HEK293 (cell line): ENCODE measurements around the gene THAP2.
"Not testable (repeated sequence)": the region's sequence is repeated elsewhere in the genome, so short reads cannot be mapped to it uniquely, and the experiment has no call there.

Experiments used
- CTCF ChIA-PET: fragments of 350-600 bp; formaldehyde crosslinking; extraction: SDS; loops from one replicate; lab custom pipeline; 2021; ENCODE audit warnings: antibody characterized with exemption; lab: Yijun Ruan, JAX
- POLR2A ChIA-PET: fragments of 300-600 bp; formaldehyde crosslinking; extraction: SDS; loops from one replicate; lab custom pipeline; 2020; ENCODE audit warnings: antibody characterized with exemption, inconsistent platforms; lab: Yijun Ruan, JAX
- H3K27ac ChIP-seq: fragments of 200-500 bp; sonication (Bioruptor generic); 2 replicates; pipeline ENCODE4 v1.5.1; 2014; ENCODE audit warnings: low read depth, low read length, control low read depth, inconsistent platforms; ENCODE audit errors: extremely low read depth
- H3K36me3 ChIP-seq, 2 experiments: fragments of 200-500 bp in 1 of 2; sonication (Bioruptor generic) in 1 of 2; 1 replicate in 1 of 2; 2 replicates in 1 of 2; pipeline ENCODE4 v1.5.1; 2014 to 2017; ENCODE audit warnings: inconsistent platforms in 2 of 2, low read length in 2 of 2; ENCODE audit not compliant: control insufficient read depth in 2 of 2, insufficient read depth in 1 of 2
- H3K4me1 ChIP-seq: fragments of 200-500 bp; sonication (Bioruptor generic); 2 replicates; pipeline ENCODE4 v1.5.1; 2014; ENCODE audit warnings: mild to moderate bottlenecking, low read length, inconsistent platforms; ENCODE audit not compliant: control insufficient read depth, insufficient read depth
- H3K4me3 ChIP-seq: 2 replicates; pipeline ENCODE4 v1.5.1; 2011; ENCODE audit warnings: low read depth, mild to moderate bottlenecking, control low read depth, low read length, moderate library complexity
- H3K9me3 ChIP-seq: fragments of 200-500 bp; sonication (Bioruptor generic); 2 replicates; pipeline ENCODE4 v1.5.1; 2014; ENCODE audit warnings: low read depth, low read length, inconsistent platforms; ENCODE audit not compliant: control insufficient read depth, insufficient read depth
- BCL11A ChIP-seq: fragments of 450-650 bp; formaldehyde crosslinking; IDR thresholded peaks from 2 replicates; pipeline ENCODE4 v1.5.1; 2016; ENCODE audit warnings: low read depth, missing biosample characterization, missing genetic modification characterization
- BCL11B ChIP-seq: fragments of 450-650 bp; formaldehyde crosslinking; IDR thresholded peaks from 2 replicates; pipeline ENCODE4 v1.5.1; 2016; ENCODE audit warnings: low read depth, missing biosample characterization, missing genetic modification characterization
- OSR2 ChIP-seq: fragments of 450-650 bp; formaldehyde crosslinking; IDR thresholded peaks from 2 replicates; pipeline ENCODE4 v1.5.1; 2016; ENCODE audit warnings: missing biosample characterization, missing genetic modification characterization
- OVOL3 ChIP-seq: fragments of 450-650 bp; formaldehyde crosslinking; IDR thresholded peaks from 2 replicates; pipeline ENCODE4 v1.5.1; 2016; ENCODE audit warnings: missing biosample characterization, missing genetic modification characterization
- PRDM6 ChIP-seq: fragments of 450-650 bp; formaldehyde crosslinking; IDR thresholded peaks from 2 replicates; pipeline ENCODE4 v1.5.1; 2017; ENCODE audit warnings: missing biosample characterization, missing genetic modification characterization
- YY2 ChIP-seq: fragments of 450-650 bp; formaldehyde crosslinking; IDR thresholded peaks from 2 replicates; pipeline ENCODE4 v1.5.1; 2016; ENCODE audit warnings: missing biosample characterization, missing genetic modification characterization
- ZBTB8A ChIP-seq: fragments of 450-650 bp; formaldehyde crosslinking; IDR thresholded peaks from 2 replicates; pipeline ENCODE4 v1.5.1; 2016; ENCODE audit warnings: missing biosample characterization, missing genetic modification characterization
- ZNF16 ChIP-seq: fragments of 450-650 bp; formaldehyde crosslinking; IDR thresholded peaks from 2 replicates; pipeline ENCODE4 v1.5.1; 2016; ENCODE audit warnings: low read depth, missing biosample characterization, missing genetic modification characterization
- ZNF280C ChIP-seq: fragments of 450-650 bp; formaldehyde crosslinking; IDR thresholded peaks from 2 replicates; pipeline ENCODE4 v1.5.1; 2016; ENCODE audit warnings: missing biosample characterization, missing genetic modification characterization
- ZNF555 ChIP-seq: fragments of 450-650 bp; formaldehyde crosslinking; conservative IDR thresholded peaks from 2 replicates; pipeline ENCODE4 v1.5.1; 2017; ENCODE audit warnings: missing biosample characterization, mild to moderate bottlenecking, missing genetic modification characterization, inconsistent platforms
- ZNF561 ChIP-seq: fragments of 450-650 bp; IDR thresholded peaks from 2 replicates; pipeline ENCODE4 v1.5.1; 2018; ENCODE audit warnings: missing biosample characterization, missing genetic modification characterization, borderline replicate concordance
- ZNF596 ChIP-seq: fragments of 450-650 bp; IDR thresholded peaks from 2 replicates; pipeline ENCODE4 v1.5.0; 2018; ENCODE audit warnings: missing biosample characterization, mild to moderate bottlenecking, missing genetic modification characterization, moderate library complexity
- ZNF621 ChIP-seq: fragments of 450-650 bp; formaldehyde crosslinking; IDR thresholded peaks from 2 replicates; pipeline ENCODE4 v1.5.1; 2017; ENCODE audit warnings: missing biosample characterization, missing genetic modification characterization
- ZNF623 ChIP-seq: fragments of 450-650 bp; formaldehyde crosslinking; IDR thresholded peaks from 2 replicates; pipeline ENCODE4 v1.5.1; 2016; ENCODE audit warnings: missing biosample characterization, missing genetic modification characterization
- TF ChIP-seq, protein P1 (sequence below): fragments of 450-650 bp; formaldehyde crosslinking; IDR thresholded peaks from 2 replicates; pipeline ENCODE4 v1.5.1; 2016; ENCODE audit warnings: missing biosample characterization, missing genetic modification characterization
- TF ChIP-seq, protein P2 (sequence below): fragments of 450-650 bp; formaldehyde crosslinking; IDR thresholded peaks from 2 replicates; pipeline ENCODE4 v1.5.1; 2017; ENCODE audit warnings: missing biosample characterization, missing genetic modification characterization
- TF ChIP-seq, protein P3 (sequence below): fragments of 450-650 bp; formaldehyde crosslinking; IDR thresholded peaks from 2 replicates; pipeline ENCODE4 v1.5.1; 2017; ENCODE audit warnings: missing biosample characterization, missing genetic modification characterization

Gene THAP2

GRCh38 chr12:71695782-71696181, 31.7 kb downstream of the THAP2 start:
- ChIA-PET POLR2A (no interaction called here), CTCF (interaction anchor here (0.6 to 1.8 kb wide), 2 partner anchors 10 to 303 kb away, joined by 3 to 6 read pairs; partner anchors contain the start of gene TMEM19)
- Histone ChIP-seq H3K4me1 (0 out of 2 replicates have a peak, but pooled peaks cover 3% of the 10 kb centered on the region), H3K36me3 (peaks cover 36 to 44% of the 10 kb centered on the region in 2 experiments), H3K4me3 (no peak overlapping the region), H3K9me3 (no peaks in the 10 kb centered on the region), H3K27ac (no peak overlapping the region)
- TF ChIP-seq YY2 (tag by site-specific recombination) (no peak), OSR2 (tag by site-specific recombination) (no peak), ZNF16 (tag by site-specific recombination) (no peak), ZNF623 (tag by site-specific recombination) (no peak), OVOL3 (tag by site-specific recombination) (no peak), BCL11B (tag by site-specific recombination) (no peak), PRDM6 (tag by site-specific recombination) (no peak), ZBTB8A (no peak), BCL11A (tag by site-specific recombination) (no peak), ZNF596 (no peak)
- TF ChIP-seq, protein P1, sequence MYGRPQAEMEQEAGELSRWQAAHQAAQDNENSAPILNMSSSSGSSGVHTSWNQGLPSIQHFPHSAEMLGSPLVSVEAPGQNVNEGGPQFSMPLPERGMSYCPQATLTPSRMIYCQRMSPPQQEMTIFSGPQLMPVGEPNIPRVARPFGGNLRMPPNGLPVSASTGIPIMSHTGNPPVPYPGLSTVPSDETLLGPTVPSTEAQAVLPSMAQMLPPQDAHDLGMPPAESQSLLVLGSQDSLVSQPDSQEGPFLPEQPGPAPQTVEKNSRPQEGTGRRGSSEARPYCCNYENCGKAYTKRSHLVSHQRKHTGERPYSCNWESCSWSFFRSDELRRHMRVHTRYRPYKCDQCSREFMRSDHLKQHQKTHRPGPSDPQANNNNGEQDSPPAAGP (tag by site-specific recombination), result no peak
- TF ChIP-seq, protein P2, sequence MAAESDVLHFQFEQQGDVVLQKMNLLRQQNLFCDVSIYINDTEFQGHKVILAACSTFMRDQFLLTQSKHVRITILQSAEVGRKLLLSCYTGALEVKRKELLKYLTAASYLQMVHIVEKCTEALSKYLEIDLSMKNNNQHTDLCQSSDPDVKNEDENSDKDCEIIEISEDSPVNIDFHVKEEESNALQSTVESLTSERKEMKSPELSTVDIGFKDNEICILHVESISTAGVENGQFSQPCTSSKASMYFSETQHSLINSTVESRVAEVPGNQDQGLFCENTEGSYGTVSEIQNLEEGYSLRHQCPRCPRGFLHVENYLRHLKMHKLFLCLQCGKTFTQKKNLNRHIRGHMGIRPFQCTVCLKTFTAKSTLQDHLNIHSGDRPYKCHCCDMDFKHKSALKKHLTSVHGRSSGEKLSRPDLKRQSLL (tag by site-specific recombination), result no peak
- TF ChIP-seq, protein P3, sequence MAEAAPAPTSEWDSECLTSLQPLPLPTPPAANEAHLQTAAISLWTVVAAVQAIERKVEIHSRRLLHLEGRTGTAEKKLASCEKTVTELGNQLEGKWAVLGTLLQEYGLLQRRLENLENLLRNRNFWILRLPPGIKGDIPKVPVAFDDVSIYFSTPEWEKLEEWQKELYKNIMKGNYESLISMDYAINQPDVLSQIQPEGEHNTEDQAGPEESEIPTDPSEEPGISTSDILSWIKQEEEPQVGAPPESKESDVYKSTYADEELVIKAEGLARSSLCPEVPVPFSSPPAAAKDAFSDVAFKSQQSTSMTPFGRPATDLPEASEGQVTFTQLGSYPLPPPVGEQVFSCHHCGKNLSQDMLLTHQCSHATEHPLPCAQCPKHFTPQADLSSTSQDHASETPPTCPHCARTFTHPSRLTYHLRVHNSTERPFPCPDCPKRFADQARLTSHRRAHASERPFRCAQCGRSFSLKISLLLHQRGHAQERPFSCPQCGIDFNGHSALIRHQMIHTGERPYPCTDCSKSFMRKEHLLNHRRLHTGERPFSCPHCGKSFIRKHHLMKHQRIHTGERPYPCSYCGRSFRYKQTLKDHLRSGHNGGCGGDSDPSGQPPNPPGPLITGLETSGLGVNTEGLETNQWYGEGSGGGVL (tag by site-specific recombination), result no peak

GRCh38 chr12:71702181-71702580, 38.1 kb downstream of the THAP2 start:
- CTCF ChIA-PET, result interaction anchor here (1.2 to 1.4 kb wide), 2 partner anchors 16 to 45 kb away, joined by 3 read pairs; partner anchors contain the start of gene TMEM19
- H3K9me3 ChIP-seq, H3K27ac ChIP-seq, POLR2A ChIA-PET, H3K4me1 ChIP-seq, H3K4me3 ChIP-seq: not testable (repeated sequence)
- peaks cover 33 to 53% of the 10 kb centered on the region in 2 experiments for H3K36me3 ChIP-seq

GRCh38 chr12:71702590-71702989, 38.5 kb downstream of the THAP2 start:
- POLR2A ChIA-PET, result interaction anchor here (1.4 kb wide), 1 partner anchor 17 kb away, joined by 7 read pairs; the partner anchor contains the start of gene TMEM19

More at GRCh38 chr12:71702590-71702989, 38.5 kb downstream of the THAP2 start:
- H3K36me3 ChIP-seq, result peaks cover 29 to 48% of the 10 kb centered on the region in 2 experiments
- no peaks in the 10 kb centered on the region for H3K4me1 ChIP-seq
- no peak overlapping the region for H3K27ac ChIP-seq
- no peaks in the 10 kb centered on the region for H3K9me3 ChIP-seq
- H3K4me3 ChIP-seq, result no peak overlapping the region
- CTCF ChIA-PET, result interaction anchor here (1.2 to 1.4 kb wide), 2 partner anchors 17 to 44 kb away, joined by 3 read pairs; partner anchors contain the start of gene TMEM19
- TF ChIP-seq ZNF561 (no peak), ZNF621 (no peak), ZNF555 (tag by site-specific recombination) (no peak), ZNF280C (tag by site-specific recombination) (no peak)
- TF ChIP-seq, protein P3 (tag by site-specific recombination), result no peak
